PC-3 (cell line): ENCODE measurements around the gene CREBRF.

ENCODE experiments used
- EZH2 ChIP-seq: fragments of 300-600 bp; sonication (generic); IDR thresholded peaks from one replicate; pipeline ENCODE4 v1.6.1; 2017; ENCODE audit warnings: antibody characterized with exemption, mild to moderate bottlenecking, low read length; ENCODE audit not compliant: unreplicated experiment
- EZH2phosphoT487 ChIP-seq: fragments of 300-600 bp; sonication (generic); IDR thresholded peaks from 2 replicates; pipeline ENCODE4 v1.6.1; 2018; ENCODE audit warnings: mild to moderate bottlenecking, antibody characterized with exemption, low read length, borderline replicate concordance
- TF ChIP-seq, protein P1 (sequence below): fragments of 300-600 bp; sonication (generic); conservative IDR thresholded peaks from 2 replicates; pipeline ENCODE4 v1.5.1; 2017; ENCODE audit warnings: antibody characterized with exemption, low read depth, mild to moderate bottlenecking, low read length

DNA sequence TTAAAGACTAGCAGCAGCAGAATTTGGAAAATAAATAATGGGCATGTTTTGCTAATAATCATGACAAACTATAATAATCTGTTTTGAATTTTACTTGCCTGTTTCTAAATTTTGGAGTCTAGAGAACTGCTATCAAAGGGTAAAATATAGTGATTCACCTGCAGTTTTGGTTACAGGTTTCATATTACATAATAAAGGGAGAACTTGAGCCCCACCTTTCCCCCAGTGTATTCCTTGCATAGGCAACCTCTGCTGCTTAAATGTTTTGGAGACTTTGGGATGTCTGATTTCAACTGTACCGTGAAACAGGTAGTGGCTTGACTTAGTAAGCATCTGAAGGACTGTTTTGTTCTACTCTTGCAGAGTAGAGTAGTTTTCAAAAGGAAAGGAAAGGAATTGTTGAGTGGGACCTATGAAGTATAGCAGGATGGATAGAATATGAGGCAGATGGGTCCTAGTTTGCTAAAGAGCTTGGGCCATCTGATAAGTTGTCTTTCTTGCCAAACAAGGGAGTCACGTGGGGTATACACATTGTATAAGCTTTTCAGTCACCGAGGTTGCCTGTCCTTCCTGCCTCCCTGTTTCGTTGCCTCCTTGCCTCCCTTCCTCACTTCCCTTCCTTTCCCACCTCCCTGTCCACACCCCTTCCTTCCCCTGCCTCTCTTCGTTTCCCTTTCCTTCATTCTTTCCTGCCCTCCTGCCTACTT, 19.1 kb downstream of the CREBRF start:
- TF ChIP-seq, protein P1, sequence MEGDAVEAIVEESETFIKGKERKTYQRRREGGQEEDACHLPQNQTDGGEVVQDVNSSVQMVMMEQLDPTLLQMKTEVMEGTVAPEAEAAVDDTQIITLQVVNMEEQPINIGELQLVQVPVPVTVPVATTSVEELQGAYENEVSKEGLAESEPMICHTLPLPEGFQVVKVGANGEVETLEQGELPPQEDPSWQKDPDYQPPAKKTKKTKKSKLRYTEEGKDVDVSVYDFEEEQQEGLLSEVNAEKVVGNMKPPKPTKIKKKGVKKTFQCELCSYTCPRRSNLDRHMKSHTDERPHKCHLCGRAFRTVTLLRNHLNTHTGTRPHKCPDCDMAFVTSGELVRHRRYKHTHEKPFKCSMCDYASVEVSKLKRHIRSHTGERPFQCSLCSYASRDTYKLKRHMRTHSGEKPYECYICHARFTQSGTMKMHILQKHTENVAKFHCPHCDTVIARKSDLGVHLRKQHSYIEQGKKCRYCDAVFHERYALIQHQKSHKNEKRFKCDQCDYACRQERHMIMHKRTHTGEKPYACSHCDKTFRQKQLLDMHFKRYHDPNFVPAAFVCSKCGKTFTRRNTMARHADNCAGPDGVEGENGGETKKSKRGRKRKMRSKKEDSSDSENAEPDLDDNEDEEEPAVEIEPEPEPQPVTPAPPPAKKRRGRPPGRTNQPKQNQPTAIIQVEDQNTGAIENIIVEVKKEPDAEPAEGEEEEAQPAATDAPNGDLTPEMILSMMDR, result no peak
- TF ChIP-seq EZH2 (no peak), EZH2phosphoT487 (no peak)
